ENCODE data around the gene FAM20C.

The FAM20C gene

DNA sequence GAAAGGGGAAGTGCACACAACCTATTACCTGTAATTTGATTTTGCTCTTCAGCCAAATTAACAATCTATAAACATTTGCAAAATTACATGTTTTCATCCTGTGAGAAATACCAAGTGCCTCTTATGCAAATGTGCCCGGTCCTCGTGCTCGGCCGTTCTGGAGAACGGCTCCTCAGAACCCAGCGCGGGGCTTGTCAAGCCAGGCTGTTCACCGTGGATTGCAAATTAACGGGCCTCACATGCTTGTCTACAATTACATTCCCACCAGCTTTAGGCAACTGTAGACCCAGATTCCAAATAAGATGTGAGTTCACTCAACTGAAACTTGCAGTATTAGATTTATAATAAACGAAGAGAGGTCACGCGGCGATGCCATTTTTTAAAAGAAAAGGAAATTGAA lies 106.4 kb downstream of the FAM20C start:
- Histone ChIP-seq H3K27me3 (replicated peaks; ENCODE audit: control insufficient read depth, insufficient read depth, low read length) (peaks cover 51% of the 10 kb centered on the region), H3K4me3 (ENCODE audit: low read length) (no peak overlapping the region), H3K9ac (ENCODE audit: low read length) (no peak overlapping the region), H3K36me3 (ENCODE audit: control insufficient read depth, insufficient read depth, low read length, severe bottlenecking) (no peaks in the 10 kb centered on the region), H3K9me3 (ENCODE audit: control insufficient read depth, low read length) (no peaks in the 10 kb centered on the region), H3K4me1 (ENCODE audit: control insufficient read depth, insufficient read depth, low read length) (no peaks in the 10 kb centered on the region)
- no peak for DNase-seq (ENCODE audit: low read depth)

DNA sequence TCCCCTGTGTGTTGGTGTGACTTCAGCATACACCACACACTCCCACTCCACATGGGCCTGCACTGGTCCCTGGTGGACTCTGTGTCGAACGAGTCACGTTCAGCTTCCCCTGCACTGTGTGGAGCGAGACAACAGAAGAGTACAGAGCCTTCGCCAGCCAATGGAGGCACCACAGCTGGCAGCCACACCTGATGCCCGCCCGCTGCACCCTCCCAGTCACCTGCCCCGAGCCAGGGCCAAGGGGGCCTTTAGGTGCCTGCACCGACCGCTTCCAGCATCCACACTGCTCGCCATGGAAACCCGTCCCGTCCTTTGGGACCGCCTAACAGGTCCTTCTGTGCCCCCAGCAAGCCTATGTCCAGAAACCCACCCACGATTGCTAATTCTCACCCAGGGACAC lies 106.8 kb downstream of the FAM20C start:
- DNase-seq (ENCODE audit: low read depth) = no peak
- no peaks in the 10 kb centered on the region for H3K9me3 ChIP-seq (ENCODE audit: control insufficient read depth, low read length)
- no peaks in the 10 kb centered on the region for H3K36me3 ChIP-seq (ENCODE audit: control insufficient read depth, insufficient read depth, low read length, severe bottlenecking)
- no peak overlapping the region for H3K4me3 ChIP-seq (ENCODE audit: low read length)
- no peak overlapping the region for H3K9ac ChIP-seq (ENCODE audit: low read length)
- no peaks in the 10 kb centered on the region for H3K4me1 ChIP-seq (ENCODE audit: control insufficient read depth, insufficient read depth, low read length)
- H3K27me3 ChIP-seq (replicated peaks; ENCODE audit: control insufficient read depth, insufficient read depth, low read length) = peaks cover 49% of the 10 kb centered on the region

DNA sequence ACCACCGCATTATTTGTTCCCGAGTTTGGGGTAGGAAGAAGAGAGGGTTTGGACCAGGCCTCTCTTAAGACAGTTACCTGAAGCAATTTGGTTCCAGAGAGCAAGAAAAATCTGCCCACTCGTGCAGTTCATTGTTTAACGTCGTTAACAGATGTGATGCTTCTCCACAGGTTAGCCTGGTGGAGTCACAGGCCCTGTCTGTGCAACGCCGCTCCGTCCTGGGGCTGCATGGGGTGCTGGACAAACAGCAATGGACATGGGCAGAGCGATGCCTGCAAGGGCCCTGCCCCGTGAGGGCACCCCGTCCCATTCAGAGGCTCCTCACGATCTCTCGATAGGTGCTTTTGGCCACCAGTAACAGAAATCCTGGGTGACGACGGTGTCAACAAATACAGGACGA lies 107.3 kb downstream of the FAM20C start:
- no peaks in the 10 kb centered on the region for H3K9me3 ChIP-seq (ENCODE audit: control insufficient read depth, low read length)
- no peak overlapping the region for H3K4me3 ChIP-seq (ENCODE audit: low read length)
- no peaks in the 10 kb centered on the region for H3K36me3 ChIP-seq (ENCODE audit: control insufficient read depth, insufficient read depth, low read length, severe bottlenecking)
- no peak overlapping the region for H3K9ac ChIP-seq (ENCODE audit: low read length)
- no peaks in the 10 kb centered on the region for H3K4me1 ChIP-seq (ENCODE audit: control insufficient read depth, insufficient read depth, low read length)
- peaks cover 44% of the 10 kb centered on the region for H3K27me3 ChIP-seq (replicated peaks; ENCODE audit: control insufficient read depth, insufficient read depth, low read length)
- no peak for DNase-seq (ENCODE audit: low read depth)

DNA sequence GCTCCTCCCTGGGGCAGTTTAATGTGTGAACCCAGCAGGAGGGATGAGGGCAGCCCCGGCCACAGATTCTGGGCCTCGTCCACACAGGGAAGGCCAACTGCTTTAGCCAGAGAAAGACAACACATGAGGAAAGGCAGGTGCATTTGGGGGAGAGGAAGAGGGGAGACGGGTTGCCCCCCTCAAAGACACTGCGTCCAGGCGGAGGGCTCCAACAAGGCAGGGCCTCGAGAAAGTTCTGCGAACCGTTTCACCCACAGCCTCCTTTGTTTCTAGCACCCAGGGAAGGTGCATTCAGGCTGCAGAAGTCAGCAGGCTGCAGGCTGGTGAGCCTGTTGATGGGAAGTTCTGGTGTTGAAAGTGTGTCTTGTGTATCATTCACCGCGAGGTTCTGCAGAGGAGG lies 107.7 kb downstream of the FAM20C start:
- Histone ChIP-seq H3K9me3 (ENCODE audit: control insufficient read depth, low read length) (no peaks in the 10 kb centered on the region), H3K36me3 (ENCODE audit: control insufficient read depth, insufficient read depth, low read length, severe bottlenecking) (no peaks in the 10 kb centered on the region), H3K9ac (ENCODE audit: low read length) (no peak overlapping the region), H3K4me3 (ENCODE audit: low read length) (no peak overlapping the region), H3K27me3 (replicated peaks; ENCODE audit: control insufficient read depth, insufficient read depth, low read length) (peaks cover 43% of the 10 kb centered on the region), H3K4me1 (ENCODE audit: control insufficient read depth, insufficient read depth, low read length) (no peaks in the 10 kb centered on the region)
- DNase-seq (ENCODE audit: low read depth) = no peak

DNA sequence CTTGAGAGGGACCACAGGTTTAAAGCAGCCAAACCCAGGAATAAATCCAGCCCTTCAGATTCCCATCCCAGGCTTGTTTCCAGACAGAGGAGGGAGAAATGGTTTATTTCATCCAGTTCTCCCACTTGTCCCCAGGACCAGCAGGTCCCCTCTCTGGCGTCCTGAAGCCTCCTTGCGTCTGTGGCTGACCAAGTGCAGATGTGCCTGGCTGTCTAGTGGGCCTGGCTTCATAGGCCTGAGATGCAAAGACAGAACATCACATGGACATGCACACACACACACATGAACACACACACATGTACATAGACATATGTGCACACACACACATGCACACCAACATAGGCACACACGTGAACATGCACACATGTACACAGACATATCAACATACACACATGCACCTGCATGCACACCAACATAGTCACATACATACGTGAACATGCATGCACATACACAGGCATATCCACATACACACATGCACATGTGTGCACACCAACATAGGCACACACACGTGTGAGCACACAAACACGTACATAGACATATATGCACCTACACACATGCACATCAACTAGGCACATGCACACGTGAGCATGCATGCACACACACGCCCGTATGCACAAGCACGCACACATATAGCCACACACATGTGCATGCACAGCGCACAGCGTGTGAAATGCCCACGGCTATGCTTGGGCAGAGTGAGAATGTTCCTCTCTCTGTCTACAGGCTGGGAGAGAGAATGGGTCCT lies 108.3 kb downstream of the FAM20C start:
- Histone ChIP-seq H3K36me3 (ENCODE audit: control insufficient read depth, insufficient read depth, low read length, severe bottlenecking) (no peaks in the 10 kb centered on the region), H3K9me3 (ENCODE audit: control insufficient read depth, low read length) (no peaks in the 10 kb centered on the region), H3K4me3 (ENCODE audit: low read length) (no peak overlapping the region), H3K9ac (ENCODE audit: low read length) (no peak overlapping the region), H3K27me3 (replicated peaks; ENCODE audit: control insufficient read depth, insufficient read depth, low read length) (peaks cover 42% of the 10 kb centered on the region), H3K4me1 (ENCODE audit: control insufficient read depth, insufficient read depth, low read length) (no peaks in the 10 kb centered on the region)
- DNase-seq (ENCODE audit: low read depth) = no peak

DNA sequence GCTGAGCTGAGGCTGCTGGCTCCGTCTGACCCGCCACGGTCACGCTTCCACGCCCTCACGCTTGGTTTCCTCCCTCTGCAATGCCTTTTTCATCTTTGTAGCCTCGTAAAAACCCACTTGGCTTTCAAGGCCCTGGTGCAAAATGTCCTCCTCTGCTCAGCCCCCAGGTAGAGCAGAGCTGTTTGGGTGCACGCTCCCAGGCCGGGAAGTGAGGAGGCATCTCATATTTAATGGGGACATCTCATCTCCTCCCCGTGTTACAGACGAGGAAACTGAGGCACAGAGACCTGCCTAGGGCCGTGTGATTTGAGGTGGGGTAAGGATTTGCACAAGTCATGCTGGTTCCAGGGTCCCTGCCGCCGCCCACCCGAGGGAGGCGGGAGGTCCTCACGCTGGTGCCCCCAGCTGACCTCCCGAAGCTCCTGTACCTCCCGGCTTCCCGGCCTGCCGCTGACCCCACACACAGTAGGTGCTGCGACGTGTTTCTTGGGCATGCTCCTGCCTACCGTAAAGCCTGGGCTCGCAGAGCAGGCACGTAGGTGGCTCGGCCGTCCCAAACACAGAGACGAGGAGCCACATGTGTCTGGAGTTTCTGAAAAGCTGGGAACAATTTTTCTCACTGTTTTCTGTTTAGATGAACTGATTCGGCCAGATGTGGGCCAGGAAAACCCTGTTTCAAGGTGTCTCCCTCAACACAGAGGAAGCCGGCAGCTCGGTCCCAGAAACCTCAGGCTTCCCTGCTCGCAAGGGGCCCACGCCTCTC lies 109.1 kb downstream of the FAM20C start:
- no peak for DNase-seq (ENCODE audit: low read depth)

DNA sequence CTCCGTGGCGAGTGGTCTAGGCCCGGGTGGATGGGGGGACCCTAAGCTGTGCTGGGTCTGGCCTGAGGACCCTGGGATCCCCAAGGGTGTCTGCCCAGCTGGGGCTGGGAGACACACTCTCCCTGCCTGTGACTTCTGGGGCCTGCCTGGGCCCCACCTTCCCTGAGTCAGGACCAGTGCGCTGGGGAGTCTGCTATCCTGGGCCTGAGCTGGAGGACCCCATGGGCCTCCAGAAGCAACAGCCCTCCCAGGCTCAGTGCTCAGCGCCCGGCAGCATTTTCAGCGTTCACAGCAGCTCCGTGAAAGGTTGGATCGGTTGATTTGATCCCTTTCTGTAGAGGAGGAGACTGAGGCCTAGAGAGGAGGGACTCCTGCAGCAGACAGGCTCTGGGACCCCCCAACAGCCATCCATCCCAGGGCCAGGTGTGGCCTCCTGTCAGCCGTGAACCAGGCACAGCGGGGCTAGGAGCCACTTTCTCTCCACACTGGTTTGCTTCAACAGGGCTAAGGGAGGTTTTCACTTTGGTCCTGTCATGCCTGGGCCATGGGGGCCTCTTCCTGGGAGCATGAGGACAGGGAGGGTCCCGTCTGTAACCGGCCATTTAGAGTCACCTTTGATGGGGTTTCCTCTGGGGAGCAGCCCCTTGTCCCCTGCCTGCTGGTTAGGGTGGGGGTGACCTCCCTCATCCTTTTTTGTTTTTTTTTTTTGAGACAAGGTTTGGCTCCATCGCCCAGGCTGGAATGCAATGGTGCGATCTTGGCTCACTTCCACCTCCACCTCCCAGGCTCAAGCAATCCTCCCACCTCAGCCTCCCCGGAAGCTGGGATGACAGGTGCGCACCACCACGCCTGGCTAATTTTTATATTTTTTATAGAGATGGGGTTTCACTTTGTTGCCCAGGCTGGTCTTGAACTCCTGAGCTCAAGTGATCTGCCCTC lies 110.0 kb downstream of the FAM20C start:
- H3K9ac ChIP-seq (ENCODE audit: low read length) = no peak overlapping the region
- H3K27me3 ChIP-seq (replicated peaks; ENCODE audit: control insufficient read depth, insufficient read depth, low read length) = peaks cover 46% of the 10 kb centered on the region
- DNase-seq (ENCODE audit: low read depth) = no peak

More for the DNA sequence above, 109.1 kb downstream of the FAM20C start:
- H3K9me3 ChIP-seq (ENCODE audit: control insufficient read depth, low read length) = no peaks in the 10 kb centered on the region
- no peaks in the 10 kb centered on the region for H3K36me3 ChIP-seq (ENCODE audit: control insufficient read depth, insufficient read depth, low read length, severe bottlenecking)
- no peak overlapping the region for H3K9ac ChIP-seq (ENCODE audit: low read length)
- H3K27me3 ChIP-seq (replicated peaks; ENCODE audit: control insufficient read depth, insufficient read depth, low read length) = peaks cover 42% of the 10 kb centered on the region
- no peak overlapping the region for H3K4me3 ChIP-seq (ENCODE audit: low read length)
- no peaks in the 10 kb centered on the region for H3K4me1 ChIP-seq (ENCODE audit: control insufficient read depth, insufficient read depth, low read length)

DNA sequence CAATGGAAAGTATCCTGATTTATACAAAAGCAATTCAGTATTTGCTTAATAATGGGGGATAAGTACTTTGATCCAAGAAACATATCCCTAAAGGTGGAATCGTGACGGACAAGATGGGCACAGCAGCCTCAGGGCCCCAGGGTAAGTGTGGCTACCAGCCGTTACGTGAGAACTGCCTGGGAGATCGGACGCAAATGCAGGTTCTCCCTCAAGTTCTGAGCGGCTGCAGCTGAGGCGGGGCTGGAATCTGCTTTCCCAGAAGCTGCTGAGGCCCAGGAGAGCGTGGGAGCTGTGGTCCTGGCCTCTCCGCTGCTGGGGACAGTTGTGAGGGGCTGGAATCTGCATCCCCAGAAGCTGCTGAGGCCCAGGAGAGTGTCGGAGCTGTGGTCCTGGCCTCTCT lies 111.1 kb downstream of the FAM20C start:
- peaks cover 42% of the 10 kb centered on the region for H3K27me3 ChIP-seq (replicated peaks; ENCODE audit: control insufficient read depth, insufficient read depth, low read length)
- no peak for DNase-seq (ENCODE audit: low read depth)
- no peaks in the 10 kb centered on the region for H3K36me3 ChIP-seq (ENCODE audit: control insufficient read depth, insufficient read depth, low read length, severe bottlenecking)
- peaks cover 18% of the 10 kb centered on the region for H3K9me3 ChIP-seq (ENCODE audit: control insufficient read depth, low read length)
- no peaks in the 10 kb centered on the region for H3K4me1 ChIP-seq (ENCODE audit: control insufficient read depth, insufficient read depth, low read length)
- H3K4me3 ChIP-seq (ENCODE audit: low read length) = no peak overlapping the region
- no peak overlapping the region for H3K9ac ChIP-seq (ENCODE audit: low read length)

More for the DNA sequence above, 110.0 kb downstream of the FAM20C start:
- H3K4me1 ChIP-seq (ENCODE audit: control insufficient read depth, insufficient read depth, low read length) = no peaks in the 10 kb centered on the region
- H3K36me3 ChIP-seq (ENCODE audit: control insufficient read depth, insufficient read depth, low read length, severe bottlenecking) = no peaks in the 10 kb centered on the region
- peaks cover 7% of the 10 kb centered on the region for H3K9me3 ChIP-seq (ENCODE audit: control insufficient read depth, low read length)
- H3K4me3 ChIP-seq (ENCODE audit: low read length) = no peak overlapping the region

DNA sequence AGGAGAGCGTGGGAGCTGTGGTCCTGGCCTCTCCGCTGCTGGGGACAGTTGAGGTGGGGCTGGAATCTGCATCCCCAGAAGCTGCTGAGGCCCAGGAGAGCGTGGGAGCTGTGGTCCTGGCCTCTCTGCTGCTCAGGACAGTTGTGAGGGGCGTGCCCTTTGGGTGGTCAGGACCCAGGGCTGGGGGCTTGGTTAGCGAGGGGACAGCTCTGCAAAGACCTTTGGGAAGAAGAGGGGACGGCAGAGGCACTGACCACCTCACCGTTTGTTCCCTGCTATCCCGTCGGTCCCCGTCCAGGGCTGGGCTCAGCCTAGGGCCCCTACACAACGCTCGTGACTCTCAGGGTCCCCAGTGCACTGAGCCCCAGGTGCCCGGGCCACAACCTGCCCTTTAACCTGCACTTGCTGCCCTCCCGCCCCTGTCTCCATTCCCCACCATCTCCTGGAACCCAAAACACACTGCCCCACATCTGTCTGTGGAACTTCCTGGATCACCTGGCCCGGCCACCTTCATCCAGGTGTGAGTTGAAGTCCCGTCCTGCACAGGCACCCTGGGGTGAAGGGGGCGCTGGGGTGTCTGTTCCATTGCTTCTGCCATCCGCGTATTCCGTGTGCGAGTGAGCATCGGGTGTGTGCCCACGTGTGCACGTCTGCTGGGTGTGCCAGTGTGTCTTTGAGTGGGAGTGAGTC lies 111.7 kb downstream of the FAM20C start:
- Histone ChIP-seq H3K4me1 (ENCODE audit: control insufficient read depth, insufficient read depth, low read length) (no peaks in the 10 kb centered on the region), H3K9me3 (ENCODE audit: control insufficient read depth, low read length) (peaks cover 22% of the 10 kb centered on the region), H3K9ac (ENCODE audit: low read length) (no peak overlapping the region), H3K36me3 (ENCODE audit: control insufficient read depth, insufficient read depth, low read length, severe bottlenecking) (no peaks in the 10 kb centered on the region), H3K4me3 (ENCODE audit: low read length) (no peak overlapping the region), H3K27me3 (replicated peaks; ENCODE audit: control insufficient read depth, insufficient read depth, low read length) (peaks cover 38% of the 10 kb centered on the region)
- DNase-seq (ENCODE audit: low read depth) = no peak

DNA sequence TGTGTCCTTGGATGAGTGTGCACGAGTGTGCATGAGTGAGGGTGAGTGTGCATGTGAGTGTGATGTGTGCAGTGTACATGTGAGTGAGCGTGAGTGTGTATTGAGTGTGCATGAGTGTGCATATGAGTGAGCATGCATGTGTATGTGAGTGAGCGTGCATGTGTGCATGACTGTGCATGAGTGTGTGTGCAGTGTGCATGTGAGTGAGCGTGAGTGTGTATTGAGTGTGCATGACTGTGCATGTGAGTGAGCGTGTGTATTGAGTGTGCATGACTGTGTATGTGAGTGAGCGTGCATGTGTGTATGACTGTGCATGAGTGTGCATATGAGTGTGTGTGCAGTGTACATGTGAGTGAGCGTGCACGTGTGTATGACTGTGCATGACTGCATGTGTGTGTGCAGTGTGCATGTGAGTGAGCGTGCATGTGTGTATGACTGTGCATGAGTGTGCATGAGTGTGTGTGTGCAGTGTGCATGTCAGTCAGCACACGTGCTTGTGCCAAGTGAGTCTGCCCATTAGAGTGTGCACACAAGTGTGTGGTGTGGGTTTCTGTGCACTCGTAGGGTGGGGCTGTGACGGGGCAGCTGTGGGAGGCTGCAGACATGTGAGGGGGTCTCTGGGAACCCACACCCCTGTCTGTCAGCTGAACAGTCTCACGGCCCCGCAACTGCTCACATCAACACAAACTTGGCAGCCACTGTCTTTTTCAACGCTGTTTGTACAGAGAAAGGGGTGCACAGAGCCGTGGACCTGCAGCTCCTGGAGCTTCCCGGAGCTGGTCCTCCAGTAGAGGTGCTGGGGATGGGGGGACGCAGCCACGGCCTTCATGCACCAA lies 112.4 kb downstream of the FAM20C start:
- Histone ChIP-seq H3K36me3 (ENCODE audit: control insufficient read depth, insufficient read depth, low read length, severe bottlenecking) (no peaks in the 10 kb centered on the region), H3K9ac (ENCODE audit: low read length) (no peak overlapping the region), H3K9me3 (ENCODE audit: control insufficient read depth, low read length) (peaks cover 27% of the 10 kb centered on the region), H3K27me3 (replicated peaks; ENCODE audit: control insufficient read depth, insufficient read depth, low read length) (peaks cover 32% of the 10 kb centered on the region), H3K4me1 (ENCODE audit: control insufficient read depth, insufficient read depth, low read length) (no peaks in the 10 kb centered on the region), H3K4me3 (ENCODE audit: low read length) (no peak overlapping the region)
- no peak for DNase-seq (ENCODE audit: low read depth)

Data from adipocyte (in vitro differentiated cells).